HG03196 (cell line): ENCODE results near the gene PDLIM5.
"Not testable (repeated sequence)": the region's sequence is repeated elsewhere in the genome, so short reads cannot be mapped to it uniquely, and the experiment has no call there.

Experiments used
- ATAC-seq: cut with Tn5 transposase; IDR thresholded peaks from one replicate; pipeline ENCODE4 v1.9.1; 2021; ENCODE audit not compliant: unreplicated experiment

Gene PDLIM5

DNA sequence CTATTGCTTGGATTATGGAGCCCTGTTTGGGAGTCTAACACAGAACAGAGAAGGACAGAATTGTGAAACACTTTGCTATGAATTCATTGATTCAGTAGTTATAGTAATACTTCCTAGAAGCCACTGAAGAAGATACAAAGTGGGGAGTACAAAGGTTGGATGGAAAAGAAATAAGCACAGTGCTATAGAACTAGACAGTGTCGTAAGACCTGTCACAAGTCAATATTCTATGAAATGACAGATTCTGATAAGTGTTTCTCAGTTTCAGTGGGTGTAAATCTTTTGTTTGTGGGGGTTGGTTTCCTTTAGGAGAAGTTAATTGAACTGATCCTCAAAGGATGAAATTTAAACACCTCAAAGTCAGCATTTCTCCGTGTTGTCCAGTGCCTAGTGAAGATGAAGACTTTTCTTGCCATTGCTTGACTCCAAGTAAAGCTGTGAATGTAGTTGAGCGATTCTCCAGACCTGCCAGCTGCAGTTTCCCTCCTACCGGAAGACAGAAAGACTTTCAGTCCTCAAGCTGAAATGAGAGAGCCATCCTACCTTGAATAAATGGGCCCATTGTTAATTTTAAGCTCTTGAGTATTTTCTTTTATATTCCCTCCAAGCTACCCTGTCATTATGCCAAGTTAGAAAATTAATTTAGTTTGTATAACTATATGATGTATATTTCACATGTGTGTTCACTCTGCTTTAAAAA lies 7.9 kb downstream of the PDLIM5 start:
- ATAC-seq: no peak

GRCh38 chr4:94461506-94461905 lies 9.8 kb downstream of the PDLIM5 start:
- no peak for ATAC-seq

GRCh38 chr4:94462572-94462971 lies 10.8 kb downstream of the PDLIM5 start:
- no peak for ATAC-seq

DNA sequence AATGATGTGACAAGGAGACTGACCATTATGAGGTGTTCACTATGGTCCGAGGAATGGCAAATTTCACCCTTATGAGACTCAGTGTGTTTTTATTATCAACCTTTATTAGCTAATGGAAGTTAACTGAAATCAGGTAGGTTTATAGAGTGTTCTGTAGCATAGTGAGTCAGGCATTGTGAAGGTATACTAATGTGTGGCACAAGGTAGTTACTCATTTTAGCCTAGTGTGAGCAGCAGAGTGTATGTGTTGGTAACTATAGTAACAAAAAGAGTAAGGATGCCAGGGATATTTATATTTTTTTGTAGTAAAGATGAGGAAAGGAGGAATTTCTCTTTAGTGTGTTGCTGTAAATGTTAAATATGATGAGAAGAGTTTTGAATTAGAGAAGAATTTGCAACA lies 12.0 kb downstream of the PDLIM5 start:
- ATAC-seq: no peak

DNA sequence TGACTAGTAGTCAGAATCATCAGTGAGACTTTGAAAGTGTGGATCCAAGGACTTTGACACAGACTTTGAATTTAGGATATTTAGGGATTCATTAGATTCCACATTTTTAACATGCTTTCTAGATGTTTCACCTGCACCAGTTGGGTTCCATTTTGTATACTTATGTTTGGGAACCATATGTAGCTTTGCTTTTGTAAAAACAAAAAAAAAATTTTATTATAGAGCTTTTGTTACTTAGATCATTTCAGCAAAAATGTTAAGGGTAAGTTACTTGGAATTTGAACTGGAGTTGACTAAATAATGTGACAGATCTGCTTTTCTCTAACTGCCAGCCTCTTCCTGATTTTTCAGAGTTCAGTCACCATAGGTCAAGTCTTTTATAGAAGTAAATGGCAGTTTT lies 14.6 kb downstream of the PDLIM5 start:
- ATAC-seq: no peak

DNA sequence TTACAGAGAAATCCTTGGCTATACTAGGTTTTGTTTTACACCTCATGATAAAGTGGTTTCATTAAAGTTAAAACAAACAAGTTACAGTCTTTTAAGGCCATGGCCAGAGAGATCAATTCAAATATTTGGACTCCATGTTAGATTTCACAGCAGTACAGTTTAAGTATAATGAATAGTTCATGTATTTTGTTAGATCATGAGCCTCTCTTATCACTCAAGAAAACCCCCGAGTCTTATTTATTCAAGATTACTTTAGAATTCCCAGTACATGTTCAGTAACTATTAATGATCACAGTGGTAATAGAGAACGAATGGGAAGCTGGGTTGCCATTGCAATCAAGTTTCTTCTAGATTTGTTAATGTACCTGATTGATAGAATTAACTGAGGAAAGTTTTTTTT lies 15.2 kb downstream of the PDLIM5 start:
- no peak for ATAC-seq

DNA sequence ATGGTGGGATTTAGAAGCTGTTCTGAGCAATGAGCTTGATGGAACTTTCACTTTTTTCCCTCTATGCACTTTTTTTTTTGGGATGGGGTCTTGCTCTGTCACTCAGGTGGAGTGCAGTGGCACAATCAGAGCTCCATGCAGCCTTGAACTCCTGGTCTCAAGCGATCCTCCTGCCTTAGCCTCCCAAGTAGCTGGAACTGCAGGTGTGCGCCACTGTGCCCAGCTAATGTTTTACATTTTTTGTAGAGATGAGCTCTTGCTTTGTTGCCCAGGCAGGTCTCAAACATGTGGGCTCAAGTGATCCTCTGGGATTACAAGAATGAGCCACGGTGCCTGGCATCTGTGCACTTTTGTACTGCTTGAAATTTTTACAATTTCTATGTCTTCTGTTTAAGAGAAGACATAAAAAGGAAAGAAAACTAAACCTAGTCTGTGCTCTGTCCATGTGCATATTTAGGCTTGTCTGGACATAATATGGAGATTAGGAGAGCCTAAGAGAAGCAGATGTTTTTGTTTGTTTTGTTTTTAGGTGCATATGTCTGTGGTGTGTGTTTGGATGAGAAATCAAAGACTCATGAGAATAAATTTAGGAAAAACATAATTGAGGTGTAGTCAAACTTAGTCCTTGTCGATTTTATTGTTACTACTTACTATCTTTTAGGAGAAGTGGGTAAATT lies 16.5 kb downstream of the PDLIM5 start:
- no peak for ATAC-seq

- ATAC-seq: no peak
Measured at GRCh38 chr4:94469221-94469784, 17.6 kb downstream of the PDLIM5 start.

DNA sequence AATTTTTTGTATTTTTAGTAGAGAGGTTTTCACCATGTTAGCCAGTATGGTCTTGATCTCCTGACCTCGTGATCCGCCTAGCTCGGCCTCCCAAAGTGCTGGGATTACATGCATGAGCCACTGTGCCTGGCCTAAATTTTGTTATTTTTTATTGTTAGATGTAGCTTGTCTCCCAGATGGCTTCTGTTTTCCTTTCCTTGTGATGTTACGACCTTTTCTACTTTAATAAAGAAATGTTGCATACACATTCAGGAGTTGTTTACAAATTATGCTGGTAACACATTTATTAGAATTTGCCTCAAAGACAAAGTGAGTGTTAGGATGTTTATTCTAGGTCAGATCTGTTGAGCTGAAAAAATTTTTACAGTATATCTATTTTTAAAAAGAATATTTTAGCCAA lies 18.4 kb downstream of the PDLIM5 start:
- no peak for ATAC-seq

DNA sequence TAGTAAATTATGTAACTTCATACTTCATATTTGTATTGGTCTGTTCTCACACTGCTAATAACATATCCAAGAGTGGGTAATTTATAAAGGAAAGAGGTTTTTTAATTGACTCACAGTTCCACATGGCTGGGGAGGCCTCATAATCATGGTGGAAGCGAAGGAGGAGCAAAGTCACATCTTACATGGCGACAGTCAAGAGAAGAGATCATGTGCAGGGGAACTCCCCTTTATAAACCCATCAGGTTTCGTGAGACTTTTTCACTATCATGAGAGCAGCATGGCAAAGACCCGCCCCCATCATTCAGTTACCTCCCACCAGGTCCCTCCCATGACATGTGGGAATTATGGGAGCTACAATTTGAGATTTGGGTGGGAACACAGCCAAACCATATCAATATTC lies 19.0 kb downstream of the PDLIM5 start:
- ATAC-seq: not testable (repeated sequence)

- no peak for ATAC-seq
Measured at GRCh38 chr4:94472056-94472826, 20.5 kb downstream of the PDLIM5 start.

GRCh38 chr4:94475050-94475449 lies 23.3 kb downstream of the PDLIM5 start:
- no peak for ATAC-seq

- no peak for ATAC-seq
Measured at GRCh38 chr4:94475794-94476193, 24.1 kb downstream of the PDLIM5 start.

DNA sequence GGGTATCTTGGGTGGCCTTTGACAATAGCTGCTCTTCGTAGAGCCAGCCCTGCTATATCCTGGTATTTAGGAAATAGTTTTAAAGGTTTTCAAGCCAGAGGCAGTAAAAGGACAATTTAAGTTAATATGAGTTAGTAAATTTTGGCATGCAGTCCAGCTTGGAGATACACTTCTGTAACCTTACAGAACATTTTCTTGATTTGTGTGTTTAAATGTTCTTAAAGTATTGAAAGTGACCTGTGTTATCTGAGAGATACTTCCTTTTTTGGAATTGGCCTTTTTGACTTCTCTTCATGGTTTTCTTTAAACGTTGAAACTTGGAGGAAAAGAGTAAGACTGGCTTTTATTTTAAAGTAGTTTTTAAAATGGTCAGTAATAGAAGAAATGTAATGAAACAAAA lies 25.5 kb downstream of the PDLIM5 start:
- no peak for ATAC-seq

DNA sequence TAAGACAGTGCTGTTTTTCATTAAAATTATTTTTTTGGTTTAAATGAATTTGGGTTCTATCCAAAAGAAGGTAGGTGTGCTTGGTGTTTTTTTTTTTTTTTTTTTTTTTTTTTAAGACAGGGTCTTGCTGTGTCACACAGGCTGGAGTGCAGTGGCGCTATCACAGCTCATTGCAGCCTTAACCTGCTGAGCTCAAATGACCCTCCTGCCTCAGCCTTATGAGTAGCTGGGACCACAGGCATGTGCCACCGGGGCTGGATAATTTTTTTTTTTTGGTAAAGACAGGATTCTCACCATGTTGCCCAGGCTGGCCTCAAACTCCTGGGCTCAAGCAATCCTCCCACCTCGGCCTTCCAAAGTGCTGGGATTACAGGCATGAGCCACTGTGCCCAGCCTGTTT lies 27.1 kb downstream of the PDLIM5 start:
- ATAC-seq: not testable (repeated sequence)

- no peak for ATAC-seq
Measured at GRCh38 chr4:94479358-94480141, 27.8 kb downstream of the PDLIM5 start.

DNA sequence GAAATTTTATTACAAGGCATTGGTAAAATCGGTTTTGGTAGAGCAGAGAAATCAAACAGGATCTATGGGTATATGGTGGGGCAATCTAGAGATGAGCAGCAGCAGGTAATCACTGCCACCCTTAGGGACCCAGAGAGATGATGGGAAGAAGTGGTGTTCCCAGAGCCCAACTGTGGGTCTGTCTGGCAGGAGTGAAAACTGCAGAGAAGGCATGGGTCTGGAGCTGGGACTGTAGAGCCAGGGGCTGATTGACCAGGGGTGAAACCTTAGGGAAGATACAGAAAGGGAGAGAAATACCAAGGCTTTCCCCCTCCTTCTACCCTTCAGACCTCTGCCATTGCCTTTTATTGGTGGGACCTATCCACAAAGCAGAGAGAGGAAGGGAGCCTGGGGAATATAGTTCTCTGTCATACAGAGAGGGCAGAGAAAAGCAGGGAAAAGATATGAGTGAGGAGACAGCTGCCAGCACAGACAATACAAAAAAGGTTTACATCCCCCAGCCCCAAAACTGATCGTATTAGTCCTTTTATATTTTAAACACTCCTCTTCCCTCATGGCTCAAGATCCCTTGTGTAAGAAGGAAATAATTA lies 28.7 kb downstream of the PDLIM5 start:
- ATAC-seq: no peak

DNA sequence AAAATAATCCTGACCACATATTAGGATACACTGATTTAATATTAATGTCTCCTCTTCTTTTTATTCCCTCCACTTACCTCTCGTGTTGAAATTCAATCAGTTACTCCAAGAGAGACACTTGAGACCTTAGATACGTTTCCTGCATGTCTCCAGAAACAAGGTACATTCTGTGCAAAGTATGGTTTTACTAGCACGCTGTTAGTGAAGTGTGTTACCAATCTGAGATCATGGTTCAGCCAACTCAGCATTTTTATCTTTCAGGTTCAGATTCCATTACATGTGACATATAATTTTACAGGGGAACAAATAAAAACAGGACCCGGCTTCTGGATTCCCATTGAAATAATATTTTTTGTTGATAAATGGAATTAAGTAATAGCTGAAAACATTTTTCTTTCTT lies 32.2 kb downstream of the PDLIM5 start:
- ATAC-seq: no peak

GRCh38 chr4:94484818-94485217 lies 33.1 kb downstream of the PDLIM5 start:
- ATAC-seq: no peak

- ATAC-seq: no peak
Measured at GRCh38 chr4:94486372-94486801, 34.6 kb downstream of the PDLIM5 start.

- no peak for ATAC-seq
Measured at GRCh38 chr4:94488670-94489069, 36.9 kb downstream of the PDLIM5 start.
